Esophagus muscularis mucosa (tissue), 4 donors: ENCODE measurements around the gene IGFALS. TPM values are rescaled to one million over a fixed set of nuclear protein-coding genes. Genes with fewer than 3 reads are reported as not detected.

Experiments used
- DNase-seq: peaks from one replicate; pipeline ENCODE4 v3.0.0-alpha.2; 2017; ENCODE audit errors: extremely low spot score
- H3K27ac ChIP-seq, 4 donors: fragments of 200-600 bp; sonication (generic); replicated peaks in 1 of 4; 1 replicate in 3 of 4; 2 replicates in 1 of 4; pipeline ENCODE4 v1.5.1; 2016 to 2019; ENCODE audit warnings: mild to moderate bottlenecking in 1 of 4
- H3K27me3 ChIP-seq, 4 donors: fragments of 200-600 bp; sonication (generic); one replicate each; pipeline versions ENCODE4 v1.5.1 to v1.6.0; 2016 to 2019
- H3K36me3 ChIP-seq, 4 donors: fragments of 200-600 bp; sonication (generic); one replicate each; pipeline ENCODE4 v1.5.1; 2016 to 2019
- H3K4me1 ChIP-seq, 4 donors: fragments of 200-600 bp; sonication (generic); one replicate each; pipeline ENCODE4 v1.5.1; 2016 to 2019
- H3K4me3 ChIP-seq, 4 donors: fragments of 200-600 bp; sonication (generic); 1 replicate in 2 of 4; 2 replicates in 2 of 4; pipeline ENCODE4 v1.5.1; 2016 to 2019; ENCODE audit warnings: mild to moderate bottlenecking in 4 of 4, moderate library complexity in 1 of 4
- H3K9me3 ChIP-seq, 4 donors: fragments of 200-600 bp; sonication (generic); 1 replicate in 3 of 4; 2 replicates in 1 of 4; pipeline ENCODE4 v1.5.1; 2016 to 2019
- EP300 ChIP-seq: sonication (generic); formaldehyde crosslinking; IDR thresholded peaks from one replicate; pipeline ENCODE4 v1.6.1; 2017; ENCODE audit warnings: antibody characterized with exemption
- POLR2A ChIP-seq: fragments of 450-650 bp; IDR thresholded peaks from one replicate; pipeline ENCODE4 v1.6.1; 2017; ENCODE audit warnings: antibody characterized with exemption, moderate library complexity, mild to moderate bottlenecking, low read depth
- POLR2AphosphoS5 ChIP-seq, 2 donors: sonication (generic); formaldehyde crosslinking; IDR thresholded peaks; one replicate each; pipeline ENCODE4 v1.6.1; 2017; ENCODE audit warnings: antibody characterized with exemption in 2 of 2
- WGBS: methylation state at CpG from one replicate; pipeline ENCODE4 v1.1.5; 2018; 5-methylcytosine and 5-hydroxymethylcytosine counted together
- intact Hi-C: fragments of 100-400 bp; cut with DNase I; formaldehyde crosslinking; loops from one replicate; pipeline ENCODE4 v1.15.1; 2023
- total RNA-seq, 4 donors: library from RNA; depleted of rRNA; stranded (reverse); fragments of >200 nt; gene quantifications; one replicate each; pipeline versions ENCODE4 v1.1.0 to v1.2.1, GENCODE V29; 2016
- TF ChIP-seq, protein P1 (sequence below), 3 experiments: fragments of 200-600 bp in 2 of 3; fragments of 450-650 bp in 1 of 3; sonication (generic) in 2 of 3; IDR thresholded peaks; one replicate each; pipeline ENCODE4 v1.5.1; 2017 to 2019; ENCODE audit warnings: antibody characterized with exemption in 3 of 3, mild to moderate bottlenecking in 2 of 3, moderate library complexity in 1 of 3

IGFALS gene
- total RNA-seq, 4 donors from 2014 or later = 0.45 to 0.75 TPM; not detected in 2

DNA sequence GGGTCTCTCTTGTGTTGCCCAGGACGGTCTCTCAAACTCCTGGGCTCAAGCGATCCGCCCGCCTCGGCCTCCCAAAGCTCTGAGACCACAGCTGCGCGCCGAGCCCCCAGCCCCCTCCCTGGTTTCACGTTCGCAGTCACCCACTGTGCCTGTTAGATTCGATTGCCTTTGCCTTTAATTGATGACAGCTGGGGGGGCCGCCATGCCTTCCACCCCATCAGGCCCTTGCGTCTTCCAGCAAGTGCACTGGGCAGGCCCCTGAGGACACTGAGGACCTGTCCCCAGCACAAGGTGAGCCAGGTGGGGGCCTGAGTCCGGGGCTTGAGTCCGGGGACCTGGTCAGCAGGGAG, 3.3 kb downstream of the IGFALS start:
- Histone ChIP-seq H3K36me3 (peaks cover 15 to 73% (median 68%) of the 10 kb centered on the region in 4 donors), H3K27ac (no peak overlapping the region), H3K27me3 (no peaks in the 10 kb centered on the region), H3K4me3 (no peak overlapping the region), H3K9me3 (no peaks in the 10 kb centered on the region), H3K4me1 (peaks cover 0 to 21% (median 8%) of the 10 kb centered on the region in 4 donors)
- TF ChIP-seq POLR2A (no peak), POLR2AphosphoS5 (IDR thresholded peaks at IDR 0.05) (no peak), EP300 (no peak)
- TF ChIP-seq, protein P1, sequence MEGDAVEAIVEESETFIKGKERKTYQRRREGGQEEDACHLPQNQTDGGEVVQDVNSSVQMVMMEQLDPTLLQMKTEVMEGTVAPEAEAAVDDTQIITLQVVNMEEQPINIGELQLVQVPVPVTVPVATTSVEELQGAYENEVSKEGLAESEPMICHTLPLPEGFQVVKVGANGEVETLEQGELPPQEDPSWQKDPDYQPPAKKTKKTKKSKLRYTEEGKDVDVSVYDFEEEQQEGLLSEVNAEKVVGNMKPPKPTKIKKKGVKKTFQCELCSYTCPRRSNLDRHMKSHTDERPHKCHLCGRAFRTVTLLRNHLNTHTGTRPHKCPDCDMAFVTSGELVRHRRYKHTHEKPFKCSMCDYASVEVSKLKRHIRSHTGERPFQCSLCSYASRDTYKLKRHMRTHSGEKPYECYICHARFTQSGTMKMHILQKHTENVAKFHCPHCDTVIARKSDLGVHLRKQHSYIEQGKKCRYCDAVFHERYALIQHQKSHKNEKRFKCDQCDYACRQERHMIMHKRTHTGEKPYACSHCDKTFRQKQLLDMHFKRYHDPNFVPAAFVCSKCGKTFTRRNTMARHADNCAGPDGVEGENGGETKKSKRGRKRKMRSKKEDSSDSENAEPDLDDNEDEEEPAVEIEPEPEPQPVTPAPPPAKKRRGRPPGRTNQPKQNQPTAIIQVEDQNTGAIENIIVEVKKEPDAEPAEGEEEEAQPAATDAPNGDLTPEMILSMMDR (IDR thresholded peaks at IDR 0.05) = no peak
- 97% methylated on average over 12 of the region's 15 CpGs for WGBS
- intact Hi-C loops = no loop called here
- DNase-seq = no peak

DNA sequence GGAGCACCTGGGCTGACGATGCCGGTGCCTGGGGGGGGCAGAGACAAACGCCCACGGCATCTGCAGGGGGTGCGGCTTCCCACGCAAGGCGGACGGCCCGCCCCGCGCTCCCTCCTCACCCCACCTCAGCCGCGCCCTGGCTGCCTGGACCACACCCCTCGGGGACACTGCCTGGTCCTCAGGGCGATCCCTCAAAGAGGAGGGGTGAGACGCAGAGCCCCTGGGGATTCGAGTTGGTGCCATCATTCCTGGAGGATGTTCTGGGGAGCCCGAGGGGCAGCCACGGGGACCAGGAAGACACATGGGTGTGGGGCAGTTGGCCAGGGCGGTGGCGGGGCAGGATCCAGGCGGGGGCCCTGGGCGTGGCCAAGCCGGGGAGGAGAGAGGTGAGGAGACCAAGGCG, 3.9 kb downstream of the IGFALS start:
- 89% methylated on average over 19 of the region's 25 CpGs for WGBS
- no peaks in the 10 kb centered on the region for H3K9me3 ChIP-seq
- intact Hi-C loops = loop anchor here (5.0 kb wide), 1 partner anchor 33 kb away; no protein-coding TSS in a partner anchor
- no peak for DNase-seq
- peaks cover 15 to 76% (median 71%) of the 10 kb centered on the region in 4 donors for H3K36me3 ChIP-seq
- H3K4me3 ChIP-seq = no peak overlapping the region
- H3K27ac ChIP-seq = no peak overlapping the region
- peaks cover 0 to 27% (median 13%) of the 10 kb centered on the region in 4 donors for H3K4me1 ChIP-seq
- no peaks in the 10 kb centered on the region for H3K27me3 ChIP-seq
- TF ChIP-seq POLR2AphosphoS5 (IDR thresholded peaks at IDR 0.05) (no peak), POLR2A (no peak), EP300 (no peak)
- TF ChIP-seq, protein P1 (IDR thresholded peaks at IDR 0.05) = no peak

- no peaks in the 10 kb centered on the region for H3K9me3 ChIP-seq
- TF ChIP-seq, protein P1 (IDR thresholded peaks at IDR 0.05) = no peak
- peaks cover 15 to 76% (median 71%) of the 10 kb centered on the region in 4 donors for H3K36me3 ChIP-seq
- DNase-seq = no peak
- H3K27ac ChIP-seq = no peak overlapping the region
- WGBS = 66% methylated on average over 4 of the region's 19 CpGs
- intact Hi-C loops = loop anchor here (5.0 kb wide), 1 partner anchor 34 kb away; no protein-coding TSS in a partner anchor
- H3K4me3 ChIP-seq = no peak overlapping the region
- H3K4me1 ChIP-seq = peaks cover 8 to 36% (median 23%) of the 10 kb centered on the region in 4 donors
- H3K27me3 ChIP-seq = no peaks in the 10 kb centered on the region
Observed at GRCh38 chr16:1788708-1789100, 4.8 kb downstream of the IGFALS start.

GRCh38 chr16:1788095-1788707, 5.3 kb downstream of the IGFALS start:
- TF ChIP-seq EP300 (no peak), POLR2AphosphoS5 (IDR thresholded peaks at IDR 0.05) (no peak), POLR2A (no peak)
- TF ChIP-seq, protein P1 (IDR thresholded peaks at IDR 0.05) = no peak
- Histone ChIP-seq H3K4me1 (peaks cover 12 to 41% (median 27%) of the 10 kb centered on the region in 4 donors), H3K9me3 (no peaks in the 10 kb centered on the region), H3K4me3 (no peak overlapping the region), H3K27me3 (no peaks in the 10 kb centered on the region), H3K27ac (no peak overlapping the region), H3K36me3 (peaks cover 15 to 76% (median 71%) of the 10 kb centered on the region in 4 donors)
- no peak for DNase-seq
- intact Hi-C loops = loop anchor here (5.0 kb wide), 1 partner anchor 34 kb away; no protein-coding TSS in a partner anchor
- WGBS = 94% methylated on average over 27 of the region's 38 CpGs
